Measurements from ENCODE around the gene TDRD1. TPM values are rescaled to one million over a fixed set of nuclear protein-coding genes. Genes with fewer than 3 reads are reported as not detected.

The TDRD1 gene
- total and polyA plus RNA-seq, 2 experiments from 2014 or later = not detected

DNA sequence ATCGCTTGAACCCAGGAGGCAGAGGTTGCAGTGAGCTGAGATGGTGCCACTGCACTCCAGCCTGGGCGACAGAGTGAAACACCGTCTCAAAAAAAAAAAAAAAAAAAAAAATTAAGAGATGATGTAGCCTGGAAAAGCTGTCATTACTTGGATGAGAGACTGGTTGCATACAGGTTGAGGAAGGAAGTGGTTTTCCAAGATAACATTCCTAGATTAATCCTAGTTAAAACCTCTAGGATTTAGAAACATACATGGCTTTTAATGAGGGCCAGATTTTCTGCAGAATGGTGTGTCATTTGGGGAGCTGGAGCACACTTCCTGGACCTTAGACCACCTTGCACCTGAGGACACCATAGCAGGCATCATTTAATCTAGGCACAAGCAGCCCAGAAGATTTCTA, 77.7 kb downstream of the TDRD1 start:
- no peak overlapping the region for H3K9ac ChIP-seq
- peaks cover 25% of the 10 kb centered on the region for H3F3A ChIP-seq (ENCODE audit: insufficient read depth)
- in situ Hi-C loops (cut with MboI) = no loop called here
- H4K20me1 ChIP-seq (ENCODE audit: insufficient read depth) = no peaks in the 10 kb centered on the region
- H3K27me3 ChIP-seq (replicated peaks; ENCODE audit: insufficient read depth) = 0 out of 2 replicates have a peak, but pooled peaks cover 4% of the 10 kb centered on the region
- H3K4me2 ChIP-seq (ENCODE audit: unreplicated experiment) = no peak overlapping the region
- no peaks in the 10 kb centered on the region for H3K9me3 ChIP-seq (ENCODE audit: low read depth)
- no peak overlapping the region for H3K4me3 ChIP-seq
- no peak for TF ChIP-seq EZH2 (IDR thresholded peaks at IDR 0.05; ENCODE audit: insufficient read depth, poor library complexity, severe bottlenecking)
- no peak for TF ChIP-seq EZH2phosphoT487 (IDR thresholded peaks at IDR 0.05; ENCODE audit: insufficient read depth, low read depth)
- no peak overlapping the region for H2AFZ ChIP-seq
- WGBS, 2 experiments (ENCODE audit: low coverage in 1 of 2, low lambda C conversion rate in 2 of 2, missing lambda C conversion rate in 2 of 2) = 45 to 72% methylated on average over 3 of the region's 3 CpGs
- no peaks in the 10 kb centered on the region for H3K9me2 ChIP-seq (ENCODE audit: insufficient read depth)
- no peak for DNase-seq
- H3K79me2 ChIP-seq (ENCODE audit: insufficient read depth) = no peaks in the 10 kb centered on the region
- H3K4me1 ChIP-seq (ENCODE audit: insufficient read depth) = peaks cover 23% of the 10 kb centered on the region
- H3K36me3 ChIP-seq (ENCODE audit: low read depth) = no peaks in the 10 kb centered on the region
- no peak overlapping the region for H3K27ac ChIP-seq

DNA sequence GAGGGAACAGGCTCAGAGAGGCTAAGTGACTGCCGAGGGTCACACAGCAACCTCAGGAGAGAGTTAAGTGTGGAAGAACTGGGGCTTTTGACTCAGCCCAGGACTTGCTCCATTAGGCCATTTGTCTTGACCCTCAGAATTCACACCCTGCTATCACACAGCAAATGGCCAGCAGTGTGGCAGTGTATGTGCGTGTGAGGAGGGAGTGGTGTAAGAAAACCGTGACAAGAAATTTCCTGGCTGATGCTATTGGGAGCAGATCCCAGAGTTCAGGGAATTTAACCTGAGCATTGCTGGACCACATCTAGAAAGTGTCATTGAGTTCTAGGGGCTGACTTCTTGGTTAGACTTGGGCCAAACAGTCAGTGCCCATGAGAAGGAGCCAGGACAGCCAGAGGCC, 78.3 kb downstream of the TDRD1 start:
- Histone ChIP-seq H3K4me2 (ENCODE audit: unreplicated experiment) (no peak overlapping the region), H2AFZ (no peak overlapping the region), H3K79me2 (ENCODE audit: insufficient read depth) (no peaks in the 10 kb centered on the region), H3K27ac (no peak overlapping the region), H3K9me3 (ENCODE audit: low read depth) (no peaks in the 10 kb centered on the region), H3K27me3 (replicated peaks; ENCODE audit: insufficient read depth) (no peaks in the 10 kb centered on the region), H3K9ac (no peak overlapping the region), H3F3A (ENCODE audit: insufficient read depth) (peaks cover 25% of the 10 kb centered on the region), H3K4me1 (ENCODE audit: insufficient read depth) (peaks cover 23% of the 10 kb centered on the region), H4K20me1 (ENCODE audit: insufficient read depth) (no peaks in the 10 kb centered on the region), H3K4me3 (no peak overlapping the region), H3K9me2 (ENCODE audit: insufficient read depth) (no peaks in the 10 kb centered on the region), H3K36me3 (ENCODE audit: low read depth) (no peaks in the 10 kb centered on the region)
- DNase-seq = no peak
- 55 to 57% methylated on average over 3 of the region's 3 CpGs for WGBS, 2 experiments (ENCODE audit: low coverage in 1 of 2, low lambda C conversion rate in 2 of 2, missing lambda C conversion rate in 2 of 2)
- no peak for TF ChIP-seq EZH2phosphoT487 (IDR thresholded peaks at IDR 0.05; ENCODE audit: insufficient read depth, low read depth)
- no peak for TF ChIP-seq EZH2 (IDR thresholded peaks at IDR 0.05; ENCODE audit: insufficient read depth, poor library complexity, severe bottlenecking)
- in situ Hi-C loops (cut with MboI) = no loop called here

- H2AFZ ChIP-seq = no peak overlapping the region
- no peaks in the 10 kb centered on the region for H3K9me2 ChIP-seq (ENCODE audit: insufficient read depth)
- H4K20me1 ChIP-seq (ENCODE audit: insufficient read depth) = no peaks in the 10 kb centered on the region
- no peaks in the 10 kb centered on the region for H3K27me3 ChIP-seq (replicated peaks; ENCODE audit: insufficient read depth)
- no peak overlapping the region for H3K27ac ChIP-seq
- peaks cover 23% of the 10 kb centered on the region for H3K4me1 ChIP-seq (ENCODE audit: insufficient read depth)
- in situ Hi-C loops (cut with MboI) = no loop called here
- no peaks in the 10 kb centered on the region for H3K9me3 ChIP-seq (ENCODE audit: low read depth)
- WGBS, 2 experiments (ENCODE audit: low coverage in 1 of 2, low lambda C conversion rate in 2 of 2, missing lambda C conversion rate in 2 of 2) = 90 to 94% methylated on average over 5 of the region's 5 CpGs
- peaks cover 25% of the 10 kb centered on the region for H3F3A ChIP-seq (ENCODE audit: insufficient read depth)
- no peak for TF ChIP-seq EZH2 (IDR thresholded peaks at IDR 0.05; ENCODE audit: insufficient read depth, poor library complexity, severe bottlenecking)
- TF ChIP-seq EZH2phosphoT487 (IDR thresholded peaks at IDR 0.05; ENCODE audit: insufficient read depth, low read depth) = no peak
- H3K79me2 ChIP-seq (ENCODE audit: insufficient read depth) = no peaks in the 10 kb centered on the region
- no peak overlapping the region for H3K9ac ChIP-seq
- no peak overlapping the region for H3K4me3 ChIP-seq
- no peak overlapping the region for H3K4me2 ChIP-seq (ENCODE audit: unreplicated experiment)
- H3K36me3 ChIP-seq (ENCODE audit: low read depth) = no peaks in the 10 kb centered on the region
- no peak for DNase-seq
These were observed 79.2 kb downstream of the TDRD1 start for GRCh38 chr10:114258274-114258840.

DNA sequence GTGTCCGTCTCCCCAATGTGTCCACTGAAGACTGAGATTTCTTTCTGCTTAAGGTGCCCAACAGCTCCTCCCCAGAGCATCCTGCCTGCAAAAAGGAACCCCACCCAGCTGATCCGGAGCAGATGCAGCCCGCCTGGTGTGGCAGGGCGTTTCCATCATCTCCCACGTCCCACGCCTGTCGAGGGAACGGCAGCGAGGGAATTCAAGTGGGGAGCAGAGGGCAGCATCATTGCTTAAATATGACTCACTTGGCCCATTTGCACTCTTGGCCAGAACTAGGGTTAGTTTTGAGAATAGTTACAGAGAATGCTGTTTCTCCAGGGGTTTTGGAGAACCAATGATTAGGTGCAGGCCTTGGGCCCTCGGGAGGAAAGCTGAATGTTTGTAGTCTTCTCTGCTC, 80.7 kb downstream of the TDRD1 start:
- WGBS, 2 experiments (ENCODE audit: low coverage in 1 of 2, low lambda C conversion rate in 2 of 2, missing lambda C conversion rate in 2 of 2) = 7 to 9% methylated on average over 10 of the region's 10 CpGs
- H3K27ac ChIP-seq = peak overlapping the region; percentile 46
- H3K4me2 ChIP-seq (ENCODE audit: unreplicated experiment) = peak overlapping the region; percentile 58

More for the DNA sequence above, 80.7 kb downstream of the TDRD1 start:
- Histone ChIP-seq H3K4me1 (ENCODE audit: insufficient read depth) (peaks cover 23% of the 10 kb centered on the region), H3K36me3 (ENCODE audit: low read depth) (no peaks in the 10 kb centered on the region), H2AFZ (no peak overlapping the region), H3K9me2 (ENCODE audit: insufficient read depth) (no peaks in the 10 kb centered on the region), H3K79me2 (ENCODE audit: insufficient read depth) (no peaks in the 10 kb centered on the region), H3K4me3 (no peak overlapping the region), H3F3A (ENCODE audit: insufficient read depth) (peaks cover 27% of the 10 kb centered on the region), H4K20me1 (ENCODE audit: insufficient read depth) (no peaks in the 10 kb centered on the region), H3K9ac (no peak overlapping the region), H3K27me3 (replicated peaks; ENCODE audit: insufficient read depth) (no peaks in the 10 kb centered on the region), H3K9me3 (ENCODE audit: low read depth) (no peaks in the 10 kb centered on the region)
- in situ Hi-C loops (cut with MboI) = no loop called here
- DNase-seq = peak; percentile 89
- TF ChIP-seq EZH2phosphoT487 (IDR thresholded peaks at IDR 0.05; ENCODE audit: insufficient read depth, low read depth) (no peak), EZH2 (IDR thresholded peaks at IDR 0.05; ENCODE audit: insufficient read depth, poor library complexity, severe bottlenecking) (no peak)
